NCI-H748 (cell line): ENCODE data around the gene ZNF107.
"Not testable (repeated sequence)": the region's sequence is repeated elsewhere in the genome, so short reads cannot be mapped to it uniquely, and the experiment has no call there.

ENCODE experiments used
- DNase-seq: peaks from one replicate; lab custom pipeline; 2025; ENCODE audit not compliant: unreplicated experiment; lab: John Stamatoyannopoulos, UW

ZNF107 gene

GRCh38 chr7:64729089-64729848 lies 63.3 kb downstream of the ZNF107 start:
- no peak for DNase-seq

- DNase-seq: no peak
Observed at GRCh38 chr7:64733550-64734240, 67.8 kb downstream of the ZNF107 start.

- DNase-seq: no peak
Observed at GRCh38 chr7:64736575-64736974, 70.6 kb downstream of the ZNF107 start.

- DNase-seq: not testable (repeated sequence)
Observed at GRCh38 chr7:64738403-64738802, 72.5 kb downstream of the ZNF107 start.

GRCh38 chr7:64738953-64739352 lies 73.0 kb downstream of the ZNF107 start:
- not testable (repeated sequence) for DNase-seq

- DNase-seq: no peak
Observed at GRCh38 chr7:64744680-64745079, 78.7 kb downstream of the ZNF107 start.

- DNase-seq: no peak
Observed at GRCh38 chr7:64747802-64748201, 81.9 kb downstream of the ZNF107 start.

- DNase-seq: no peak
Observed at GRCh38 chr7:64753032-64753431, 87.1 kb downstream of the ZNF107 start.

- DNase-seq: peak; percentile 41
Observed at GRCh38 chr7:64755865-64756264, 89.9 kb downstream of the ZNF107 start.

GRCh38 chr7:64758151-64758550 lies 92.2 kb downstream of the ZNF107 start:
- peak; percentile 29 for DNase-seq
